ENCODE measurements around the gene MAML2. TPM values are rescaled to one million over a fixed set of nuclear protein-coding genes. Genes with fewer than 3 reads are reported as not detected.
A peak's percentile ranks its signal among the peaks of the same experiment; 100 is the strongest.

Gene MAML2
- total and polyA plus RNA-seq, 2 experiments from 2014 or later, result 2.0 to 7.1 TPM

- Mint-ChIP-seq H3K4me3 (no peak overlapping the region), H3K27me3 (ENCODE audit: insufficient read depth, low read depth, poor library complexity) (no peaks in the 10 kb centered on the region), H3K4me1 (peaks cover 66% of the 10 kb centered on the region), H3K27ac (no peak overlapping the region), H3K36me3 (ENCODE audit: low read depth) (no peaks in the 10 kb centered on the region), H3K9me3 (no peaks in the 10 kb centered on the region)
- Histone ChIP-seq H3K4me1 (ENCODE audit: insufficient read depth) (peaks cover 79% of the 10 kb centered on the region), H4K20me1 (replicated peaks; ENCODE audit: insufficient read depth) (no peaks in the 10 kb centered on the region), H3K36me3 (ENCODE audit: insufficient read depth) (no peaks in the 10 kb centered on the region), H3K9me2 (ENCODE audit: insufficient read depth) (peaks cover 4% of the 10 kb centered on the region; the same call in 1 of the 2 replicates), H3K27ac (ENCODE audit: low read depth) (no peak overlapping the region), H3F3A (replicated peaks; ENCODE audit: low read depth) (0 out of 2 replicates have a peak, but pooled peaks cover 5% of the 10 kb centered on the region), H3K27me3 (ENCODE audit: insufficient read depth) (no peaks in the 10 kb centered on the region), H3K4me2 (peak overlapping the region; percentile 15; the same call in 1 of the 2 replicates), H3K79me2 (replicated peaks; ENCODE audit: insufficient read depth) (peaks cover 64% of the 10 kb centered on the region), H3K4me3 (no peak overlapping the region), H2AFZ (no peak overlapping the region)
- no peak for ATAC-seq
- no peak for DNase-seq (ENCODE audit: low spot score)
- no peak for TF ChIP-seq STAT1 (IDR thresholded peaks at IDR 0.05; ENCODE audit: unreplicated experiment)
- TF ChIP-seq ZNF462 (CRISPR knock-in tag; IDR thresholded peaks at IDR 0.05), result no peak
- no peak for TF ChIP-seq CREB1 (CRISPR knock-in tag; IDR thresholded peaks at IDR 0.05; ENCODE audit: low read depth)
- TF ChIP-seq ETS1 (IDR thresholded peaks at IDR 0.05), result no peak
- TF ChIP-seq NANOG (IDR thresholded peaks at IDR 0.05; ENCODE audit: borderline replicate concordance), result no peak
- no peak for TF ChIP-seq JUNB (IDR thresholded peaks at IDR 0.05; ENCODE audit: unreplicated experiment)
- TF ChIP-seq EZH2phosphoT487 (IDR thresholded peaks at IDR 0.05; ENCODE audit: unreplicated experiment), result no peak
- no peak for TF ChIP-seq ZNF331 (CRISPR knock-in tag; IDR thresholded peaks at IDR 0.05; ENCODE audit: low read depth)
- no peak for TF ChIP-seq REST (IDR thresholded peaks at IDR 0.05; ENCODE audit: unreplicated experiment)
- no peak for TF ChIP-seq CTCF (conservative IDR thresholded peaks at IDR 0.05; ENCODE audit: low read depth in 2 of 2)
- no peak for TF ChIP-seq POLR2AphosphoS5 (IDR thresholded peaks at IDR 0.05; ENCODE audit: low read depth)
- TF ChIP-seq ZNF114 (CRISPR knock-in tag; IDR thresholded peaks at IDR 0.05), result no peak
- no peak for TF ChIP-seq EZH2 (IDR thresholded peaks at IDR 0.05; ENCODE audit: low read depth, unreplicated experiment)
Measured at GRCh38 chr11:96330511-96330859, 12.5 kb downstream of the MAML2 start.

Measured in GM23338 (cell line).